C4-2B (cell line): ENCODE data around the gene BEAN1.

Experiments used
- CTCF ChIP-seq: fragments of 450-650 bp; conservative IDR thresholded peaks from 2 replicates; pipeline ENCODE4 v1.5.1; 2017; ENCODE audit warnings: mild to moderate bottlenecking
- ZFX ChIP-seq: fragments of 450-650 bp; IDR thresholded peaks from 2 replicates; pipeline ENCODE4 v1.6.1; 2017

- no peak for TF ChIP-seq CTCF
- TF ChIP-seq ZFX = no peak
Observed at GRCh38 chr16:66528294-66528693, 101.2 kb downstream of the BEAN1 start.
